Activated CD8-positive, alpha-beta memory T cell treated with anti-CD3 and anti-CD28 coated beads, Interleukin-2, amount 50 U/mL, for 1 hour (primary cell): ENCODE results near the gene CYBA.

Experiments
- DNase-seq: peaks from one replicate; pipeline ENCODE4 v3.0.0-alpha.2; 2020; ENCODE audit errors: extremely low read depth

The CYBA gene

GRCh38 chr16:88647178-88648070, 3.4 kb downstream of the CYBA start:
- no peak for DNase-seq

DNA sequence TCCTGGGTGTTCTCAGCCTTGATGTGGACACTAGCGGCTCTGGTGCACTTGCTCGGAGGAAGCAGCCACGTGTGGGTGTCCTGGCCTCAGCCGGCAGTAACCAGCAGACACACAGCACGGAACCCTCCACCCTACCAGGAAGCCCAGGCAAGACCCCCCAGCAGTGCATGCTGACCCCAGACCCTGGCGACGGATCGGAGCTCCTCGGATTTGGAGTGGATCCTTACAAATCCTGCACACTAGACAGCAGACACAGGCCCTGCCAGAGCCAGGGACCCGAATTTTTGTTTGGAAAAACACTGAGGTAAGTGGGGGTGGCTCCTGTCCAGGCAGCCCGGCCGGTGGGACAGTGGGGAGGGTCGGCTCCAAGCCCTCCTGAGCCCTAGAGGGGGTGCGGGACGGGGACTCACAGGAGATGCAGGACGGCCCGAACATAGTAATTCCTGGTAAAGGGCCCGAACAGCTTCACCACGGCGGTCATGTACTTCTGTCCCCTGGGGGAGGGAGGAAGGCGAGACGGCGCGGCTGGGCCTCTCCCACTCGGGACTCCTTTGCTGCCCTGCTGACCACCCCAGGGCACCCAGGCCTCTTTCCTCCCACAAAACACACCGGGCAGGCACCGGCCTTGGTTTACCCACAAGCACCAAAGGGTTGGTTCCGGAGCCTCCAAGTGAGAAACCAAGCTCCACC, 4.4 kb downstream of the CYBA start:
- no peak for DNase-seq

GRCh38 chr16:88645941-88646340, 4.9 kb downstream of the CYBA start:
- DNase-seq, result no peak

DNA sequence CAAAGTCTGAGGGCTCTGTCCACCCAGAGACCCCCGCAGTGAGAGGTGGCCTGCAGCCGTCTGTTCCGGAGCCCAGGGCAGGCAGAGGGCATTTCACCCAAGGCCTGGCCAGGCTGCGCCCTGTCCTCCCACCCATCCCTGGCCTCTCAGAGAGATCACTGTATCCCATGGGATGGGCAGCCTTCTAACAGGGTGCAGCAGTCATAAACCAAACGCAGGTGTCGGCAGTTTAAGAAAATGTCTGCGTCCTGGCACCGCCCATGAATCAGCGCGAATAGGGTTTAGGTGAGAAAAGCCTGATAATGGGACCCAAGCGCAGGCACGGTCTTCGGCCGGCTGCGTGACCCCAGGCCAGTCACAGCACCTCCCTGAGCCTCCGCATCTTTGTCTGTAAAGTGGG, 5.4 kb downstream of the CYBA start:
- DNase-seq, result no peak

DNA sequence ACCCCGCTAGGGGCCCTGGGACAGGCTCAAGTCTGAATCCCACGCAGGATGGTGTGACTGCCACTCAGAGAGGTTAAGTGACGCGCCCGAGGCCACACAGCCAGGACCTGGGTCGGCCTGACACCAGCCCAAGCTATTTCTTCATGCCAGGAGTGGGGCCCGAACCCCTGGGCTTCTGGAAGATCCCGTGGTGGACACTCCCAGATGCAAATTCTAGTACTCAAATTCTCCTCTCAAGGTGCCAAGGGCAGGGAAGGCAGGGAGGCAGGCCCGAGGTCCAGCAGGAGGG, 7.3 kb downstream of the CYBA start:
- no peak for DNase-seq

DNA sequence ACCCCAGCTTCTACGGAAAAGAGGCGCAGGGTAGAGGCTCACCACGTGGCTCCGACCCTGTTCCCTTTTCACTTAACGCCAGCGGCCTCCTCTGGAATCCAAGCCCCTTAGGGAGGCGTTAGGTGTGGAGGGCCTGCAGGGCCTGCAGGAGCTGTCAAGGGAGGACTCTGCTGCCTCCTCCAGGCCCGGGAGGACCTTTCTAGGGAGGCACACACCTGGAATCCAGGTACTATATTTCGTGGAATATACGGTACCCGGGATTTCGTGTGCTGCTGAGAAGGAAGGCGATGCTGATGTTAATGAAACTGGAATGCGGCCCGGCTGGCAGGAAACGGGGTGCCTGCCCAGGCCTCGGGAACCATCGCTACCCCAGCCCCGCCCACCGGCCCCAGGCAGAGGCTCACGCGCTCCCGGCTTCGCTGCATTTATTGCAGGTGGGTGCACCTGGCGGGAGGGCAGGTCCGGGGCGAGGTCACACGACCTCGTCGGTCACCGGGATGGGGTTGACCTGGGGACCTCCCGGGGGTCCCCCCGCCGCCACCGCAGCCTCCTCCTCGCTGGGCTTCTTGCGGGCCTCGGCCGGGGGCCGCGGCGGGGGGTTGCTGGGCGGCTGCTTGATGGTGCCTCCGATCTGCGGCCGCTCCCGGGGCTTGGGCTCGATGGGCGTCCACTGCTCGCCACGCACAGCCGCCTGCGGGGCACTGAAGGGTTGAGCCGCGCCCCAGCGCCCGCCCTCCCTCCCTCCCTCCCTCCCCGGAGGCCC, 7.8 kb downstream of the CYBA start:
- no peak for DNase-seq

DNA sequence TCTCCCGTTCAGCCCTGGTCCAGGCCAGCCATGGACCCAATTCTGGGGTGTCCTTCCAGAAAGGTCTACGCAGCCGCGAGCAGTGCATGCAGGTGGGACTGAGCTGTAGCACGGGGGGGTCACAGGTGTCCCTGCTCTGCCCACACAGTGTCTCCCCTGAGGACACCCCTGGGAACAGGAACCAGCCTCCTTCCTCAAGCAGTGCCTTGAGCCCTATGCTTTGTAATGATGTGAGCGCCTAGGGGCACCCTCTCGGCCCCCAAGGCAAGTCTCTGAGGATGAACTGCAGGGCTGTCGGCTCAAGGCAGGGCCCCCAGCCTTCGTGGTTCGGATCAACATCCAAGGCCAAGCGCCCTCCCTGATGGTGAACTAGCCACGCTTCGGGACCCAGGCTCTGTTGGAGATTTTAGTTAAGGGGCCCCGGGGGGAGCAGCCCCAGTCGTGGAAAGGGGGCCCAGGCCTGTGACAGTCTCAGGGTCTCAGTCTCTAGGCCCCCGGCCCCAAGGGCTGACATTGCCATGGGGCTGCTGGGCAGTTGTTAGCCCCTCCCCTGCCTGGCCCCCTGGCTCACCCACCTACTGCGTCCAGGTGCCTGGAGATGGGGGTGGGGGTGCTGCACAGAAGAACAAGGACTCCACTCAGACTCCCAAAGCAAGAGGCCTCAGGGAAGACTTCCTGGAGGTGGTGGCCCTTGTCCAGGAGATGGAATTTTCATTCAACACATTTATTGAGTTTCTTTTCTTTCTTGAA, 10.2 kb downstream of the CYBA start:
- DNase-seq, result no peak

- no peak for DNase-seq
These were observed 10.8 kb downstream of the CYBA start for GRCh38 chr16:88640039-88640495.

- DNase-seq, result no peak
These were observed 11.4 kb downstream of the CYBA start for GRCh38 chr16:88639231-88640038.

DNA sequence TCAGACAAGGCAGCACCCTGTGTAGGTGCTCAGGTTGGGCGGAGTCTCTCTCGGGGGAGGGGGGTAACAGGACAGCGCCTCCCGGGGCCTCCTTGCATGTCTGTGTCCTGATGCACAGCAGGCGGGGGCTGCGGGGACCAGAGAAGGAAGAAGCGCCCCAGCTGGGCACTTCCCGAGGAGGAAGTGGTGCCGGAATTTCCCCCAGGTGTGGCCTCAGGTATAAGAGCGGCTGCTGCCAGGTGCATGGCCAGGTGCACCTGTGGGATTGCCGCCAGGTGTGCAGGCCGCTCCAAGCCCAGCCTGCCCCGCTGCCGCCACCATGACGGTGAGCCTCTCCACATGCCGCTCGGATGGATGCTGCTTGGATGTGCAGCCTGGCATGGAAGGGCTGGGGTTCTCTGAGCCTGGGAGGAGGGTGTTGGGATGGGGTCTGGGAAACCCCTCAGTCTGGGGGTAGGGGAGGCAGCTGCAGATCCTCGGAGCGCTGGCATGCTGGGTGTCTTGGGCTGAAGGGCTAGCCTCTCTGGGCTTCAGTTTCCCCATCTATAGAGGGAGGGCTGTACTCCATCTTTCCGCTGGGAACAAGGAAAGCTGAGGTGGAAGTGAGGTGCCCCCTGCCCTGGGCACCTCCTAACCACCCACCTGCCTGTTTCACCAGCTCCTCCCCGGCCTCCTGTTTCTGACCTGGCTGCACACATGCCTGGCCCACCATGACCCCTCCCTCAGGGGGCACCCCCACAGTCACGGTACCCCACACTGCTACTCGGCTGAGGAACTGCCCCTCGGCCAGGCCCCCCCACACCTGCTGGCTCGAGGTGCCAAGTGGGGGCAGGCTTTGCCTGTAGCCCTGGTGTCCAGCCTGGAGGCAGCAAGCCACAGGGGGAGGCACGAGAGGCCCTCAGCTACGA, 12.3 kb downstream of the CYBA start, which contains the start of gene IL17C:
Gene IL17C, plus strand, starts transcription at position 250 of the 908 bp plus-strand sequence. Its CDS starts 70 bp downstream, at position 320.
- DNase-seq, result no peak

- no peak for DNase-seq
These were observed 14.2 kb downstream of the CYBA start for GRCh38 chr16:88636488-88637265.

DNA sequence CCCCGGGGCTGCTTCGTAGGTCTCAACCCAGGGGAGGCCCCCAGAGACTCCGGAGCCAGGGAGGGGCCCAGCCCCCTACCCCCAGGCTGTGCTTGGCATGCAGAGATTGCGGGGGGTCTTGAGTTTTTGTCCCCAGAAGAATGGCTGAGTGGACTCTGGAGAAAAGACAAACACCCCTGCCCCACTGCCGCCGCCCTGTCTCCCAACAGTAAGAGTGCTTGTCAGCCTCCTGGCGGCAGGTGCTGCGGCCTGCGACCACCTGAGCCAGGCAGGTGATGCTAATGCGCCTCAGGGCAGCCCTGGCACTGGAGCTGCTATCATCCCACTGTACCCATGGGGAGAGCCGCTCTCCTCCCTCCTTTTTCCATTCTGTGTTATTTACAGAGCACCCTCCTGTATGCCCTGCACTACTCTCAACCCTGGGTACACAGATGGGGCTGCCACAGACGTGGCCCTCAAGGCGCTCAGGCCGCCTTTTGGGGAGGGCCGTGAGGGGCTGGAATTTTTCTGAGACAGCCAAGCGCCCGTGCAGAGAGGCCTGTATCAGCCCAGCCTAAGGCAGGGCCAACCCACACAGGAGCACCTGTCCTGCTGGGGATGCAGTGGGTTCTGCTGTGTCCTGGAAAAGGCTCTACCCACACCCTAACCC, 15.1 kb downstream of the CYBA start:
- no peak for DNase-seq

GRCh38 chr16:88634994-88635670, 15.7 kb downstream of the CYBA start:
- no peak for DNase-seq

GRCh38 chr16:88634141-88634993, 16.5 kb downstream of the CYBA start:
- DNase-seq, result no peak

DNA sequence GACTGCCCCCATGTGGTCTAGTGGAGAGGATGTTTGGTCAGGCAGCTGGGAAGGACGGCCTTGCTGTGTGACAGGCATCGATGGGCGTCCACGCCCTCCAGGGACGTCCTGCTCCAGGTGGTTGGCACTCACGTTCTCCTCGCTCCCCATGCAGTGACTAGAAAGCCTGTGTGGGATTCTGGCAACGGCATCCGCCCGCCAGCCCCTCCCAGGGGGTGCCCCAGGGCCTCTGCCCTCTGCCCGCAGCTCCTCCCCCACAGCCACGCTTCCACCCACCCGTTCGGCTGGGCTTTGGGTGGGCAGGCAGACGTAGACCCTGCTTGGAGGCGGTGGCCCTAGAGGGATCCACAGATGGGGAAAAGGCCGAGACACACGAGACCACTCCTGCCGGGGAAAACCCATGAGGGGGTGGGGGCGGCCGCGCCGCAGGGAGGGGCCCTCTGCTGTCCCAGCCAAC, 17.1 kb downstream of the CYBA start:
- DNase-seq, result no peak

DNA sequence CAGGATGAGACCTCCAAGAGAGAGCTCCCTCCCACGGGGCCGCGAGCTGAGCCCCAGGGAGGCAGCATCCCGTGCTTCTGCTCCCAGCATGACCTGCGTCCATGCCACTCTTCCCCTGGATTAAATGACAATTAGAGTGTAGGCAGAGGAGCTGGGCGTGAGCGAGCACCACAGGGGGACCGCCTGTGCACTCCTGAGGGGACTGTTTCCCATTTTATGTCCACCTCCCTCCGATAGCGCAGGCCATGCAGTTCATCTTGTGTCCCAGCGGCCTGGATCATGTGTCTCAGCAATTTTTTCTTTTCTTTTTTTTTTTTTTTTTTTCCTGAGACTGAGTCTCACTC, 18.3 kb downstream of the CYBA start:
- DNase-seq, result no peak
